Ectodermal cell (in vitro differentiated cells): ENCODE measurements around the gene TCL1B.

Source experiments
- H3K27ac ChIP-seq: 2 replicates; pipeline ENCODE4 v1.7.0; 2013; ENCODE audit warnings: mild to moderate bottlenecking, low read depth, low read length; ENCODE audit not compliant: insufficient read depth, poor library complexity, severe bottlenecking
- H3K27me3 ChIP-seq: 2 replicates; pipeline ENCODE4 v1.7.0; 2013; ENCODE audit warnings: mild to moderate bottlenecking, low read length; ENCODE audit not compliant: insufficient read depth, control insufficient read depth, poor library complexity, severe bottlenecking
- H3K36me3 ChIP-seq: one replicate; pipeline ENCODE4 v1.7.0; 2013; ENCODE audit warnings: low read length; ENCODE audit not compliant: control insufficient read depth, insufficient read depth
- H3K4me1 ChIP-seq: one replicate; pipeline ENCODE4 v1.7.0; 2013; ENCODE audit warnings: low read length; ENCODE audit not compliant: control insufficient read depth, insufficient read depth
- H3K4me3 ChIP-seq: 2 replicates; pipeline ENCODE4 v1.7.0; 2013; ENCODE audit warnings: low read depth, low read length, control low read depth; ENCODE audit not compliant: insufficient read depth
- H3K9me3 ChIP-seq: 2 replicates; pipeline ENCODE4 v1.7.0; 2013; ENCODE audit warnings: mild to moderate bottlenecking, low read length, moderate library complexity; ENCODE audit not compliant: control insufficient read depth
- WGBS, 2 experiments: methylation state at CpG; one replicate each; pipeline ENCODE4 v1.1.7; 2013; ENCODE audit warnings: missing lambda C conversion rate in 2 of 2; 5-methylcytosine and 5-hydroxymethylcytosine counted together

TCL1B gene

DNA sequence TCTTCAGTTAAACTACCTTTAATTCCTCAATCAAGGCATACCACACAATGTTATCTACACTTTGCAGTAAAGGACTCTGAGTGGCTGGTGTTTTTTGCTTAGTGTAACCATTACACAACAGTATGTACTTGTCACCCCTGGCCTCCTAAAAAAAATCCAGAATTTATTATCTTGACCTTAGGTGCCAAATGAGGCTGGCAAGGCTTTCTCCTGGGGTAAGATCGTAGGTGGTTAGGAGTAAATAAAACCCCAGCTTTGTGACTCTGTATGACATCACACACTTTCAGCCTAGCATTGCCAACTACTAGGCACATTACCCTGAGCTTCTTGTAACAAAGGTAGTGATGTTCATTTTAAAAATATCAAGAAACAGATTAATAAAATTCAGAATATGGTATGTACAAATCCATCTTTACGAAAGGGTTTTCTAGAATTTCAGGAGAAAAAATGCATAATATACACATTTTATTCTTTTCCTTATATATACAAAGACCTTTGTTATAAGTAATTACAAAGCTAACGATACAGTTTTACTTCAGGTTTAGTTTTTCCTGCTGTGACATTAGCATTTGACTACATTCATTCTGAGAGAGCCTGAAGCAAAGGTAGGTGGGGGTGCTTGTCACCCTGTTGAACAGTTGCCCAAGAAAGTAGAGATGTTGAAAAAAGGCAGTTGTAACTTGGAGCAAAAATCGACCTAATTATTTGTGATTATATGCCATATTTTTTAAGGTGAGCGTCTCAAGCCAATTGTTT, 14.2 kb downstream of the TCL1B start:
- Histone ChIP-seq H3K9me3 (no peaks in the 10 kb centered on the region), H3K27ac (no peak overlapping the region), H3K36me3 (no peaks in the 10 kb centered on the region), H3K4me1 (peaks cover 9% of the 10 kb centered on the region), H3K27me3 (no peaks in the 10 kb centered on the region), H3K4me3 (no peak overlapping the region)
- 4 to 15% methylated on average over 2 to 5 of the region's 5 CpGs for WGBS, 2 experiments

DNA sequence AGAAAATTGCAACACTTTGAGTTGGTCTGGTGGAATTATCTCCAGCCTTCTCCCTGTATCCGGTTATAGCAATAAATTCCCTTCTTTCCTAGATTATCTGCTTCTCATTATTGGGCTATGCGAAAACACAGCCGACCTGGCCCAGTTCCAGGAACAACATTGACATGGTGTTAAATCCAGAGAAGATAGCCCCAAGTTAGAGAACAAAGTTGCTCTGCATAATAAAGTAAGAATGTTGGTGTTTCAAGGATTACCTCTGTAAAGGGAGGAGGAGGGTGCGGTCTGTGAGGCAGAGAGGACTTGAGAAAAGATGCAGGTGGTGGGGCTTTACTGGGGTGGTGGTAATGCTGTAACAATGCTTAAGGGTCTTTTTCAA, 15.6 kb downstream of the TCL1B start:
- no peak overlapping the region for H3K27ac ChIP-seq
- H3K9me3 ChIP-seq, result no peaks in the 10 kb centered on the region
- H3K27me3 ChIP-seq, result no peaks in the 10 kb centered on the region
- H3K36me3 ChIP-seq, result no peaks in the 10 kb centered on the region
- H3K4me3 ChIP-seq, result no peak overlapping the region
- 38 to 45% methylated on average over 4 of the region's 4 CpGs for WGBS, 2 experiments
- peaks cover 9% of the 10 kb centered on the region for H3K4me1 ChIP-seq

DNA sequence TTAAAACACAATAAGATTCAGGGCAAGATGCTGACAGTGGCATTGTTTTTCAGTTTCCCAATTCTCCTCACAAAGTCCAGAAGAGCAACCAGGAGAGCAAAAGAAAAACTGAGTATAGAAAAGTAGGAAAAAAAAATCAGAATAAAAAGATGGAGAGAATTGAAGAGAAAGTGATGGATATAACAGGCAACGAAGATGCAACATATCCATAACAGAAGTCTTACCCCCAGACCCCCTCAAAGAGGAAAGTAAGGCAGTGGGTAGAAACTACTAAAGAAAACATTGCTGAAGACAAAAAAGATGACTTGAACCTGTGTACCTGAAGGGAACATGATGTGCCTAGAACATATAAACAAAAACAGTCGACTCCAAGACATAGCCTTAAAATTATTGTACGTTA, 17.1 kb downstream of the TCL1B start:
- no peaks in the 10 kb centered on the region for H3K9me3 ChIP-seq

DNA sequence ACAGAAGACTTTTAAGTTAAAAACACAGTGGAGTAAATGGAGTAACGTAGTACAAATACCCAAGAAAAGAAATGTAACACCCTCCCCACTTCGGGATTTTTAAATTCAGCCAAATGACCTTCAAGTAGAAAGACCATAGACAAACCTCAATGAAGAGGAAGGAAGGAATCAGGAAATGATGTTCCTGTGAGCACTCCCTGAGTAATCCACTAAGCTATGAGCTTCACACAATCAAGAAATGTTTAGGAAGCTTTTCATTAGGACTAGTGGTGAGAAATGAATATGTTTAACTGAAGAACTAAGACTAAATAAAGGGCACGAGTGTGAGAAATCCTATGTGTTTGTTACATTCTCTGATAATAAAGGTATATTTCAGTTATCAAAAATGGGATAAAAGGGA, 17.6 kb downstream of the TCL1B start:
- Histone ChIP-seq H3K4me1 (peaks cover 9% of the 10 kb centered on the region), H3K27ac (no peak overlapping the region), H3K4me3 (no peak overlapping the region), H3K36me3 (no peaks in the 10 kb centered on the region), H3K9me3 (no peaks in the 10 kb centered on the region), H3K27me3 (no peaks in the 10 kb centered on the region)
- WGBS, 2 experiments, result 88 to 97% methylated on average over 2 to 3 of the region's 3 CpGs

More for the DNA sequence above, 17.1 kb downstream of the TCL1B start:
- no peaks in the 10 kb centered on the region for H3K27me3 ChIP-seq
- H3K4me1 ChIP-seq, result peaks cover 9% of the 10 kb centered on the region
- H3K27ac ChIP-seq, result no peak overlapping the region
- no peaks in the 10 kb centered on the region for H3K36me3 ChIP-seq
- WGBS, 2 experiments, result 80 to 88% methylated on average over 3 of the region's 3 CpGs
- H3K4me3 ChIP-seq, result no peak overlapping the region

DNA sequence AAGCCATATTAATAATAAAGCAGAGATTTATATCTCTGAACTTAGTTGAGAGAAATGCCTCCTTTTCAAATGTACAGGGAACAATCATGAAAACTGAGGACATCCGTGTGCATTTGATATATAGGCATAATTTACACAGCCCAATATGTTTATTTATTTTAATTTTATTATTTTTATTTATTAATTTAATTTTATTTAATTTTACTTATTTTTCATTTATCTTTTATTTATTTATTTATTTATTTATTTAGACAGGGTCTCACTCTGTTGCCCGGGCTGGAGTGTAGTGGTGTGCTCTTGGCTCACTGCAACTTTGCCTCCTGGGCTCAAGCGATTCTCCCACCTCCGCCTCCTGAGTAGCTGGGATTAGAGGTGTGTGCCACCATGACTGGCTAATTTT, 19.3 kb downstream of the TCL1B start:
- no peak overlapping the region for H3K4me3 ChIP-seq
- whole genome bisulfite sequencing, 2 experiments, result 85 to 99% methylated on average over 3 of the region's 4 CpGs
- H3K36me3 ChIP-seq, result no peaks in the 10 kb centered on the region
- H3K27me3 ChIP-seq, result no peaks in the 10 kb centered on the region
- H3K9me3 ChIP-seq, result no peaks in the 10 kb centered on the region
- no peak overlapping the region for H3K27ac ChIP-seq
- H3K4me1 ChIP-seq, result no peaks in the 10 kb centered on the region

DNA sequence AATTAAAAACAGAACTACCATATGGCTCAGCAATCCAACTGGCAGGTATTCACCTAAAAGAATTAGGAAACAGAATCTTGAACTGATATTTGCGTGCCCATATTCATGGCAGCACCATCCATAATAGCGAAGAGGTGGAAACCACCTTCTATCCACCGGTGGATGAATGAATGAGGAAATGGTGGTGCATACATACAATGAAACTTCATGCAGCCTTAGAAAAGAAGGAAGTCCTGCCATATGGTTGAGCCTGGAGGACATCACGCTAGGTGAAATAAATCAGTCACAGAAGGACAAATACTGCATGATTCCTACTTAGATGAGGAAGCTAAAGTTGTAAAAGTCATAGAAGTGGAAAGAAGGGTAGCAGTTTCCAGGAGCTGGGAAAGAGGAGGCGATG, 21.1 kb downstream of the TCL1B start:
- Histone ChIP-seq H3K4me3 (no peak overlapping the region), H3K27me3 (no peaks in the 10 kb centered on the region), H3K27ac (no peak overlapping the region), H3K4me1 (no peaks in the 10 kb centered on the region), H3K9me3 (no peaks in the 10 kb centered on the region), H3K36me3 (no peaks in the 10 kb centered on the region)
- WGBS, 2 experiments, result 98% methylated on average over 5 of the region's 5 CpGs

DNA sequence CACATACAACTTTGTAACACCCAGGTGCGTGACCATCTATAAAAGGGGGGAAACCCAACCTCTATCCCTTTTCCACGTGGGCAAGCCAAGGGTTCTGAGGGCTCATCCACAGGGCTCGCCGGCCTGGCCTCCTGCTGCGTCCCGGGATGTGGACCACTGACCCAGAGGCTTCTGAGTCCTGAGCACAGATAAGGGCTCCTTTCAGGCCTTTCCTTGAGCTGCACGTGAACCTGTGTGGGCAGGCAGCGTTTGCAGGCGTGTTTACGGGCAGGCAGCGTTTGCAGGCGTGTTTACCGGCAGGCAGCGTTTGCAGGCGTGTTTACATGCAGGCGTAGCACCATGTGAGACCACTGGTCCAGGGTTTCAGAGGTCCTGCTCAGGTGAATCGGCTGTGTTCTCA, 23.9 kb downstream of the TCL1B start:
- 94% methylated on average over 17 of the region's 17 CpGs for WGBS, 2 experiments
- no peak overlapping the region for H3K27ac ChIP-seq

DNA sequence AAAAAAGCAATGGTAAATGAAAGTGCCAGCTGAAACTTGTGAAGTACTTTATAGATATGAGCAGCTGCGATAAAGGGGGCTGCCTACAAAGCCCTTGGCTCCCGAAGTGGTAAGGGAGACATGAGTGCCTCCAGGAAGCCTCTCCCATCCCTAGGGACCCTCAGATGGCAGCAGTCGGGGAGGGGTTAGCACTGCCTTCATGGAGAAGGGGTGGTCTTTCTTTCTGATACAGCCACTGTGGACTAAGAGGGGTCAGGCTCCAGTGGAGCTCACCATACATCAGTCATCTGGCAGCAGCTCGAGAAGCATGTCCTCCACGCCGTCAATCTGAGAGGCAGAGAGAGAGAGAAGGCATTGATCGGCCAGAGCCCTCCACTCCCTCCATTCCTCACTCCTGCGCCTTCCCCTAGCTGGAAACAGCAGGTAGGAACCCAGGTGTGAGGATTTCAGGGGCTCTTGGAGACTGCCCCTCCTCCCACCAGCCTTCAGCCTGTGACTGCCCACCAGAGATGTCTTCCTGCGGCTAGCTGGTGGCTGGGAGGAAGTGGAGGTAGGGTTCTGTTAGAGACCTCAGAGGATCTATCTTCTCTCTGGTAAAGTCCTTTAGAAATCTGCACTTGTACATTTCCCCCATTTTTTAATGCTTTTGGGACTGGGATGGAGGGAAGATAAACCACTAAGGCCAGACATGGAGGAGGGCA, 25.4 kb downstream of the TCL1B start:
- no peak overlapping the region for H3K4me3 ChIP-seq
- no peak overlapping the region for H3K27ac ChIP-seq
- H3K9me3 ChIP-seq, result no peaks in the 10 kb centered on the region
- WGBS, 2 experiments, result 85 to 92% methylated on average over 8 to 9 of the region's 9 CpGs
- no peaks in the 10 kb centered on the region for H3K36me3 ChIP-seq
- no peaks in the 10 kb centered on the region for H3K27me3 ChIP-seq
- H3K4me1 ChIP-seq, result no peaks in the 10 kb centered on the region

More for the DNA sequence above, 23.9 kb downstream of the TCL1B start:
- no peaks in the 10 kb centered on the region for H3K4me1 ChIP-seq
- no peaks in the 10 kb centered on the region for H3K27me3 ChIP-seq
- H3K36me3 ChIP-seq, result no peaks in the 10 kb centered on the region
- no peak overlapping the region for H3K4me3 ChIP-seq
- no peaks in the 10 kb centered on the region for H3K9me3 ChIP-seq

DNA sequence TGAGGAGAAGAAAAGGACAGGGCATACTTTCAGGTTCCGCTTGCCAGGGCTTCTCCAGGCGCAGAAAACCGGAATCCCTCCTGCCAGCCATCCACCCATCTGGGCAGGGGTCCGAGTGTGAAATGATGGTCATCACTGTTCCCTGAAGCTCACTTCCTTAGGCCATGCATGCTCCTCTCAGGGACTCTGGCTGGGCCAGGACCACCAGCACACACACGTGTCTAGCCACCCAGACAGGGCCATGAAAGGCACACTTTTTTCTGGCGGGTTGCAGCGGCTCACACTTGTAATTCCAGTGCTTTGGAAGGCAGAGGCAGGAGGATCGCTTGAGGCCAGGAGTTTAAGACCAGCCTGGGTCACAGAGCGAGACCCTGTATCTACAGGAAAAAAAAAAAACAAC, 26.2 kb downstream of the TCL1B start:
- no peaks in the 10 kb centered on the region for H3K9me3 ChIP-seq
- H3K36me3 ChIP-seq, result no peaks in the 10 kb centered on the region
- no peak overlapping the region for H3K27ac ChIP-seq
- H3K4me1 ChIP-seq, result no peaks in the 10 kb centered on the region
- no peaks in the 10 kb centered on the region for H3K27me3 ChIP-seq
- no peak overlapping the region for H3K4me3 ChIP-seq
- 92 to 93% methylated on average over 9 of the region's 9 CpGs for WGBS, 2 experiments

DNA sequence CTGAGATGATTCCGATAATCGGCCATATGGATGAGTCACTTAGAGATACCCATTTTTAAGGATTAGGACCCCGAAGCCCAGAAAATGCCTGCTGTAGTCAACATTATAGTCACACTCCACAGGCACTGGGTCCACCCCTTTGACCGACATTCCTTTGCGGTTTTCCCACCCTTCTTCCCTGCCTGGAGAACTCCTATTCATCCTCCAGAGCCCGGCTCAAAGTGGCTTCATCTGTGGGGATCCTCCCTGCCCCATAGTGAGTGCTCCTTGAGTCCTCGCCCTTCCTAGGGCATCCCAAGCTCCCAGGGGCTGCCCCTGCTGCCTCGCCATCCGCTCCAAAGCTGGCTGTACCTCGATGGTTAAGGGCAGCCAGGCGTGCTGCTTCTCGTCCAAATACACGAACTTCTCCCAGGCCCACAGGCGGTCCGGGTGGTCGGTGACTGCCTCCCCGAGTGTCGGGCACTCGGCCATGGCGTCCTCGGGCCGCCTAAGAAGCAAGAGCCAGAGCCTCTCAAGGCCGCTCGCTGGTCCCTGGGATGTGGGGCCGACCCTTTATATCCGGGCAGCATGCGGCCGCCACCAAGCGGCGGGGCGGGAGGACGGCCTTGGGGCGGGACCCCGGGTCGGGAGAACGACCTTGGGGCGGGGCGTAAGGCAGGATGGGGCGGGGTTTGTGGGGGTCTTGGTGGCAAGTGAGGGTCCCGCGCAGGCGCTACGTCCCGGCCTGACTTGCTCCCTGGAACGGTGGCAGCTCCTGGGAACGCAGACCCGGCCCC, 27.6 kb downstream of the TCL1B start, which contains the start of gene TCL1A:
Gene TCL1A, minus strand, starts transcription at position 530 of the 776 bp plus-strand sequence. Its CDS starts 59 bp downstream, at position 471.
- Histone ChIP-seq H3K4me3 (no peak within 1 kb of the TSS), H3K27ac (no peak within 1 kb of the TSS), H3K4me1 (no peaks in the 10 kb centered on the region), H3K9me3 (no peaks in the 10 kb centered on the region), H3K36me3 (no peaks in the 10 kb centered on the region), H3K27me3 (no peaks in the 10 kb centered on the region)
- 92 to 94% methylated on average over 47 of the region's 47 CpGs for WGBS, 2 experiments
